ENCODE measurements around the gene ARHGAP18.
A peak's percentile ranks its signal among the peaks of the same experiment; 100 is the strongest.

ARHGAP18 gene

DNA sequence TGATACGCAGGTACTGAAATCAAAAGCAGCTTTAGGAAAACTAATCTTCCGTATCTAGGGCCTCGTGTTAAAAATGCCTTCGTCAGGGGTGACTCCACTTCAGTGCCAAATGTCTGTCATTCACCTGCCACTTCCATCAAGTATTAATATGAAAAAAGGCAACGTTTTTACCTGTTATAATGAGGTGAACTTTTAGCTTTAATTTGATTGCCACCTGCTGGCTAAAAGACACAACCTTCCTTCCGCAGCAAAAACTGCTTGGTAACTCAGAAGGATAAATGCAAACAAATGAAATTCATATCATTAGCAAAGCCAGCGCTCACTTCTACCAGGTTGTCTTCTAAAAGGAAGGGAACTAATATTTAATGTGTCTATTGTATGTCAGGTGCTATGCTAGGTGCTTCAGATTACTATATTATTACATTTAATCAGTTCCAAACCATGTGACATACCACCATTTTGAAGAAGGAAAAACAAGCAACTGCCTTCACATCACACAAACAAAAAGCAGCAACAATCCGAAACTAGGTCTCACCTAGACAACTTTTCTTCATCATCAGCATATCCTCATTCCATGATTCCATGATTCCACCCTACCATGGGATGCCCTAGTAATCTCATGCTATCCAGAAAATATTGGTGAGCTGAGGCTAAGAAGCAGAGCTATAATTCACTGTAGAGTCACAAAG, 20.6 kb upstream of the ARHGAP18 start:
- in situ Hi-C loops (cut with MboI; ENCODE audit: low pct_unique_long_range_greater_than_20kb, low sequenced_read_pairs, unreplicated experiment): no loop called here
- DNase-seq (ENCODE audit: low spot score): peak; percentile 25
- peak; percentile 72 for TF ChIP-seq CTCF (IDR thresholded peaks at IDR 0.05; ENCODE audit: extremely low read depth, insufficient read depth, missing control alignments)

DNA sequence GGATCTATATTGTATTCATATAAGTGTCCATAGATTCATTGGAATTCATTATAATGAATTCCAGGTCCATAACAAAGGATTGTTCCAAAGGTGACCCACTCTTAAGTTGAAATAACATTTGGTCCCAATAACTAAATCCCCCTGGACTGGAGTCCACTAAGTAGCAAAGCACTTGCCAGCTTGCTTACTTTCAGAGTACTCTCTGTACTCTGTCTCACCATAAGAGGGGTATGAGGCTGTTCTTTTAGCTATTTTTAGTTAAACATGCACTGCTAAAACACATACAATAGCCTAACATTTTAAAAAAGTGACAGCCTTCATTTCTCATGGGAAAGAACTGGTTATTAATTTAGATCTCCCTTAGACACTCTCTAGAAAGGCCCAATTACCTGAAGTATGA, 16.7 kb upstream of the ARHGAP18 start:
- DNase-seq (ENCODE audit: low spot score): no peak
- TF ChIP-seq CTCF (IDR thresholded peaks at IDR 0.05; ENCODE audit: extremely low read depth, insufficient read depth, missing control alignments): no peak
- in situ Hi-C loops (cut with MboI; ENCODE audit: low pct_unique_long_range_greater_than_20kb, low sequenced_read_pairs, unreplicated experiment): loop anchor here (10.0 kb wide), 1 partner anchor 132 kb away; no protein-coding TSS in a partner anchor

GRCh38 chr6:129725341-129725740, 15.4 kb upstream of the ARHGAP18 start:
- DNase-seq (ENCODE audit: low spot score): no peak
- TF ChIP-seq CTCF (IDR thresholded peaks at IDR 0.05; ENCODE audit: extremely low read depth, insufficient read depth, missing control alignments): no peak
- in situ Hi-C loops (cut with MboI; ENCODE audit: low pct_unique_long_range_greater_than_20kb, low sequenced_read_pairs, unreplicated experiment): loop anchor here (10.0 kb wide), 1 partner anchor 131 kb away; no protein-coding TSS in a partner anchor

GRCh38 chr6:129719692-129720091, 9.7 kb upstream of the ARHGAP18 start:
- no peak for DNase-seq (ENCODE audit: low spot score)
- in situ Hi-C loops (cut with MboI; ENCODE audit: low pct_unique_long_range_greater_than_20kb, low sequenced_read_pairs, unreplicated experiment): loop anchor here (10.0 kb wide), 1 partner anchor 125 kb away; no protein-coding TSS in a partner anchor
- no peak for TF ChIP-seq CTCF (IDR thresholded peaks at IDR 0.05; ENCODE audit: extremely low read depth, insufficient read depth, missing control alignments)

GRCh38 chr6:129717277-129717676, 7.3 kb upstream of the ARHGAP18 start:
- no peak for DNase-seq (ENCODE audit: low spot score)
- no peak for TF ChIP-seq CTCF (IDR thresholded peaks at IDR 0.05; ENCODE audit: extremely low read depth, insufficient read depth, missing control alignments)
- in situ Hi-C loops (cut with MboI; ENCODE audit: low pct_unique_long_range_greater_than_20kb, low sequenced_read_pairs, unreplicated experiment): no loop called here

DNA sequence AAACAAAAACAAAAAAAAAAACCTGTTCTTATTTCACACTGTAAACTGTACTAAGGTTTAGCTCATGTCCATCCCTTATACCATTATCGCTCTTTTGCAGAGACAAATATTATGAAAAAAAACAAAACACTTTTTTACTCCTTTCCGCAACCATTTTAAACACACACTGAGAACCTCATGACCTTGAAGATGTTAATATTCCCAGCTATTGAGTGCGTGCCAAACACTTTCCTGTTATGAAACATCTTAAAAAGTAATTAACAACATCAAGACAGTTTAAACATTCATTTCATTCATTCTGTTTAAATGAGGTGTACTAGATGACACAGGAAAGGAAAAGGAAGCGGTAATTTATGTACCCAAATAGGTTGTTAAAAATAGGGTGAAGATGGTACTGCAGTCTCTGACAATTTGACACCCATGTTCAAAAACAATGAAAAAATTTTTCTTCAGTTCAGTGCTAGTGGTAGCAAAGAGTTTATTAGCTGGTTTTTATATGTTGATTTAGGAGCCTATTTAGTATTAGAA, 3.9 kb upstream of the ARHGAP18 start:
- no peak for DNase-seq (ENCODE audit: low spot score)
- TF ChIP-seq CTCF (IDR thresholded peaks at IDR 0.05; ENCODE audit: extremely low read depth, insufficient read depth, missing control alignments): no peak
- in situ Hi-C loops (cut with MboI; ENCODE audit: low pct_unique_long_range_greater_than_20kb, low sequenced_read_pairs, unreplicated experiment): no loop called here
